Measurements from ENCODE around the gene ATOH8.
A peak's percentile ranks its signal among the peaks of the same experiment; 100 is the strongest.
"Not testable (repeated sequence)": the region's sequence is repeated elsewhere in the genome, so short reads cannot be mapped to it uniquely, and the experiment has no call there.

Gene ATOH8

GRCh38 chr2:85710687-85711577 lies 42.9 kb upstream of the ATOH8 start:
- H3K27ac ChIP-seq (ENCODE audit: low read depth, low read length) = no peak overlapping the region
- no peaks in the 10 kb centered on the region for H3K27me3 ChIP-seq (ENCODE audit: insufficient read depth, low read length)
- peaks cover 41% of the 10 kb centered on the region for H3K4me1 ChIP-seq (ENCODE audit: control insufficient read depth, insufficient read depth, low read length, unreplicated experiment)
- H3K79me2 ChIP-seq (ENCODE audit: control insufficient read depth, insufficient read depth, low read length, unreplicated experiment) = no peaks in the 10 kb centered on the region
- H3K4me3 ChIP-seq (ENCODE audit: low read depth, low read length) = no peak overlapping the region
- no peak overlapping the region for H2AFZ ChIP-seq (ENCODE audit: low read length, unreplicated experiment)
- H3K36me3 ChIP-seq (ENCODE audit: insufficient read depth, low read length) = no peaks in the 10 kb centered on the region

GRCh38 chr2:85711578-85712060 lies 42.2 kb upstream of the ATOH8 start:
- H2AFZ ChIP-seq (ENCODE audit: low read length, unreplicated experiment) = no peak overlapping the region
- H3K79me2 ChIP-seq (ENCODE audit: control insufficient read depth, insufficient read depth, low read length, unreplicated experiment) = no peaks in the 10 kb centered on the region
- no peak overlapping the region for H3K27ac ChIP-seq (ENCODE audit: low read depth, low read length)
- no peaks in the 10 kb centered on the region for H3K36me3 ChIP-seq (ENCODE audit: insufficient read depth, low read length)
- H3K27me3 ChIP-seq (ENCODE audit: insufficient read depth, low read length) = no peaks in the 10 kb centered on the region
- H3K4me1 ChIP-seq (ENCODE audit: control insufficient read depth, insufficient read depth, low read length, unreplicated experiment) = peaks cover 35% of the 10 kb centered on the region
- H3K4me3 ChIP-seq (ENCODE audit: low read depth, low read length) = no peak overlapping the region

- no peaks in the 10 kb centered on the region for H3K27me3 ChIP-seq (ENCODE audit: insufficient read depth, low read length)
- peak overlapping the region; percentile 74; the same call in 1 of the 2 replicates for H3K27ac ChIP-seq (ENCODE audit: low read depth, low read length)
- no peaks in the 10 kb centered on the region for H3K79me2 ChIP-seq (ENCODE audit: control insufficient read depth, insufficient read depth, low read length, unreplicated experiment)
- peaks cover 30% of the 10 kb centered on the region for H3K4me1 ChIP-seq (ENCODE audit: control insufficient read depth, insufficient read depth, low read length, unreplicated experiment)
- H2AFZ ChIP-seq (ENCODE audit: low read length, unreplicated experiment) = no peak overlapping the region
- H3K4me3 ChIP-seq (ENCODE audit: low read depth, low read length) = no peak overlapping the region
- no peaks in the 10 kb centered on the region for H3K36me3 ChIP-seq (ENCODE audit: insufficient read depth, low read length)
These were observed 41.5 kb upstream of the ATOH8 start for GRCh38 chr2:85712336-85712735.

DNA sequence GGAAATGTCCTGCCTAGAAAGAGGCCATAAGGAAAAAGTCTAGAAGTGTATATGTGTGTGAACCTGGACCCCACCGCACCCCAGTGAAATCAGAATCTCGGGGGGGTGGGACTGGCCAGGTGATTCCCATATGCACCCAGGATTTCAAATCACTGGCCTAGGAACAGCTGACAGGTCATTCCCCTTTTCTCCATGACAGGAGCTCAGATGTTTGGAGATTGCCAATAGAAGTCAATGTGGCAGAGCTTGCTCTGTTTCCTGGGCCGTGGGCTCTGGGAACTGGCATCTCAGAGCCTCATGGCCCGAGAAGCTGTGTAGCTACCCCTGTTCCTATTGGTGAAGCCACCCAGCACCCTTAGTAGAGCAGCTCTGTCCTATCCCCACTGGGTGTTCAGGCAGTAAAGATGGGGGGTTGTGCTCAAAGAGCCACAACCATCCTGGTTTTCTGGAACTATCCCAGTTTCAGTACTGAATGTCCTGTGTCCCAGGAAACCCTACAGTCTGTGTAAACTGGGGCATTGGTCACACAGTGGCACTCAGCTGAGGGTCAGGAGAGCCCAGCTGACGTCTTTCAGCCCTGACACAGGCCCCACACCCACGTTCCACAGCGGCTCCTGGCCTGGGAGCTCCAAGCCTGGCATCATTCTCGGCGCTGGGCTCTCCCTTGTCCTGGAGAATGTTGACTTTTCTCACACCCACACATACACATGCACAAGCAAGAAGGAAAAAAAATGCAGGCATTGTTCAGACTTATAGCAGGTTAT lies 40.8 kb upstream of the ATOH8 start:
- Histone ChIP-seq H3K27ac (ENCODE audit: low read depth, low read length) (peak overlapping the region; percentile 74), H3K4me3 (ENCODE audit: low read depth, low read length) (no peak overlapping the region), H3K36me3 (ENCODE audit: insufficient read depth, low read length) (no peaks in the 10 kb centered on the region), H3K79me2 (ENCODE audit: control insufficient read depth, insufficient read depth, low read length, unreplicated experiment) (no peaks in the 10 kb centered on the region), H3K27me3 (ENCODE audit: insufficient read depth, low read length) (no peaks in the 10 kb centered on the region), H3K4me1 (ENCODE audit: control insufficient read depth, insufficient read depth, low read length, unreplicated experiment) (peaks cover 30% of the 10 kb centered on the region), H2AFZ (ENCODE audit: low read length, unreplicated experiment) (no peak overlapping the region)

DNA sequence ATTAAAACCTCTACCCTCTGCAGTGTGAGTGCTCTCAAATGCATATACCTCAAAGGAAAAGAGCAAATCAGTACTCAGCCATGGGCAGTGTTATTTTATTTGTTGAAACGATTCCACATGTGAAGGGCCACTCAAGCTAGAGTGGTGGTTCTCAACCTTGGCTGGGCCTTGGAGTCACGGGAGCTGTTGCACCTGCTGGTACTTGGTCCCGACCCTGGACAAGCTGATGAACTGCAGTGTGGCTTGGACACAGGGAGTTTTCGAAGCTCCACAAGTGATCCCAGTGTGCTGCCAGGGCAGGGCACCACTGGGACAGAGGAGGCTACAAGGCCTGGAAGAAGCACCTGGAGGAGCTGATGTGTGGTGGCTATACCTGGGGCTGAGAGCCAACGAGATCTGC lies 40.0 kb upstream of the ATOH8 start:
- peaks cover 26% of the 10 kb centered on the region for H3K4me1 ChIP-seq (ENCODE audit: control insufficient read depth, insufficient read depth, low read length, unreplicated experiment)
- H3K27me3 ChIP-seq (ENCODE audit: insufficient read depth, low read length) = no peaks in the 10 kb centered on the region
- H3K4me3 ChIP-seq (ENCODE audit: low read depth, low read length) = no peak overlapping the region
- no peaks in the 10 kb centered on the region for H3K36me3 ChIP-seq (ENCODE audit: insufficient read depth, low read length)
- H2AFZ ChIP-seq (ENCODE audit: low read length, unreplicated experiment) = no peak overlapping the region
- no peaks in the 10 kb centered on the region for H3K79me2 ChIP-seq (ENCODE audit: control insufficient read depth, insufficient read depth, low read length, unreplicated experiment)
- peak overlapping the region; percentile 40 for H3K27ac ChIP-seq (ENCODE audit: low read depth, low read length)

- not testable (repeated sequence) for H3K27me3 ChIP-seq (ENCODE audit: insufficient read depth, low read length); H2AFZ ChIP-seq (ENCODE audit: low read length, unreplicated experiment); H3K4me3 ChIP-seq (ENCODE audit: low read depth, low read length); H3K79me2 ChIP-seq (ENCODE audit: control insufficient read depth, insufficient read depth, low read length, unreplicated experiment); H3K36me3 ChIP-seq (ENCODE audit: insufficient read depth, low read length); H3K27ac ChIP-seq (ENCODE audit: low read depth, low read length)
- peaks cover 20% of the 10 kb centered on the region for H3K4me1 ChIP-seq (ENCODE audit: control insufficient read depth, insufficient read depth, low read length, unreplicated experiment)
These were observed 39.4 kb upstream of the ATOH8 start for GRCh38 chr2:85714421-85714820.

GRCh38 chr2:85714841-85715240 lies 39.0 kb upstream of the ATOH8 start:
- H3K4me1 ChIP-seq (ENCODE audit: control insufficient read depth, insufficient read depth, low read length, unreplicated experiment) = peaks cover 16% of the 10 kb centered on the region
- H2AFZ ChIP-seq (ENCODE audit: low read length, unreplicated experiment) = no peak overlapping the region
- H3K27ac ChIP-seq (ENCODE audit: low read depth, low read length) = no peak overlapping the region
- H3K36me3 ChIP-seq (ENCODE audit: insufficient read depth, low read length) = no peaks in the 10 kb centered on the region
- H3K27me3 ChIP-seq (ENCODE audit: insufficient read depth, low read length) = no peaks in the 10 kb centered on the region
- no peaks in the 10 kb centered on the region for H3K79me2 ChIP-seq (ENCODE audit: control insufficient read depth, insufficient read depth, low read length, unreplicated experiment)
- no peak overlapping the region for H3K4me3 ChIP-seq (ENCODE audit: low read depth, low read length)

DNA sequence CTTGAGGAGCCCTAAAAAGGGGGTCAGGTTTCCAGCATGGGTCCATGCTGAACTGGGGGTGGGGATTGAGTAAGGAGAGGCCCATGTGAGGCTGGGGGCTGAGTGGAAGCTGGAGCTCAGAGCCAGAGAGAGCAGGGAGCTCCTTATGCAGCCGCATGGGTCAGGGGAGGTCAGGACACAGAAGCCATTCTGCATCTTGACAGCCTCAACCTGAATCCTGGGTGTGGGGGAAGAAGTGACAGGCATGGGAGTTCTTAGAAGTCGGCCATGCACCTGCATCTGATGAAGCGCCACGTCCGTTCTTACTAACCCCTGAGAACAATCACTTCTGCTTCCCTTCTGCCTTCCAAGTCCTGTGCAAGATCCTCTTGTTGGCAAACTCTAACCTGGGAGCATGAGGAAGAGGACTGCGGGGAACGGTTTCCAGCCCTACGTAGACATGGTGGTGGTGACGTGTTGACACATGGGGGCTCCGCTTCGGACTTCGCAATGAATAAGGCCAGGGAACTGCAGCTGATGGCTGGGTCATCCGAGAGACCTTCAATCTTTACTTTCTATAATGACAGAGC lies 37.4 kb upstream of the ATOH8 start:
- Histone ChIP-seq H3K36me3 (ENCODE audit: insufficient read depth, low read length) (no peaks in the 10 kb centered on the region), H2AFZ (ENCODE audit: low read length, unreplicated experiment) (no peak overlapping the region), H3K27ac (ENCODE audit: low read depth, low read length) (no peak overlapping the region), H3K27me3 (ENCODE audit: insufficient read depth, low read length) (no peaks in the 10 kb centered on the region), H3K4me3 (ENCODE audit: low read depth, low read length) (no peak overlapping the region), H3K4me1 (ENCODE audit: control insufficient read depth, insufficient read depth, low read length, unreplicated experiment) (peaks cover 14% of the 10 kb centered on the region), H3K79me2 (ENCODE audit: control insufficient read depth, insufficient read depth, low read length, unreplicated experiment) (no peaks in the 10 kb centered on the region)

- Histone ChIP-seq H2AFZ (ENCODE audit: low read length, unreplicated experiment) (no peak overlapping the region), H3K79me2 (ENCODE audit: control insufficient read depth, insufficient read depth, low read length, unreplicated experiment) (no peaks in the 10 kb centered on the region), H3K36me3 (ENCODE audit: insufficient read depth, low read length) (no peaks in the 10 kb centered on the region), H3K27ac (ENCODE audit: low read depth, low read length) (no peak overlapping the region), H3K4me1 (ENCODE audit: control insufficient read depth, insufficient read depth, low read length, unreplicated experiment) (peaks cover 14% of the 10 kb centered on the region), H3K4me3 (ENCODE audit: low read depth, low read length) (no peak overlapping the region), H3K27me3 (ENCODE audit: insufficient read depth, low read length) (no peaks in the 10 kb centered on the region)
These were observed 36.3 kb upstream of the ATOH8 start for GRCh38 chr2:85717308-85718008.

DNA sequence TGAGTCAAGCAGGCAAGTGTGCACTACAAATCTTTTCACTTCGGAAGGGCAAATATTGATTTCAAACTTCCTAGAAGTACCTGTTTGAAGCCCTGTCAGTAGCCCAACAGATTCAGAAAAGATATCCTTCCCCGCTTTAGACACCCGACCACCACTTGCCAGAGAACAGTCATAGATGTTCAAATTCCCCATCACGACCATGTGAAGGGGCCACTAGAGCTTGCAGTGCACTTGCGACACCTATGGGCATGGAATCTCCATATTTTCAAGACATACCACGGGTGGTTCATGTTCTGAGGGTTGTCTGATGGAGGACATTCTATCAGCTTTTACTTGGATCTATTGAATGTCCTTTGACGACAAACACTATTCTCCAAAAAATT lies 35.8 kb upstream of the ATOH8 start:
- Histone ChIP-seq H3K27ac (ENCODE audit: low read depth, low read length) (no peak overlapping the region), H3K4me1 (ENCODE audit: control insufficient read depth, insufficient read depth, low read length, unreplicated experiment) (peaks cover 9% of the 10 kb centered on the region), H3K27me3 (ENCODE audit: insufficient read depth, low read length) (no peaks in the 10 kb centered on the region), H3K36me3 (ENCODE audit: insufficient read depth, low read length) (no peaks in the 10 kb centered on the region), H3K4me3 (ENCODE audit: low read depth, low read length) (no peak overlapping the region), H2AFZ (ENCODE audit: low read length, unreplicated experiment) (no peak overlapping the region), H3K79me2 (ENCODE audit: control insufficient read depth, insufficient read depth, low read length, unreplicated experiment) (no peaks in the 10 kb centered on the region)
